Uterus (tissue), 4 donors: ENCODE measurements around the gene NRXN3. TPM values are rescaled to one million over a fixed set of nuclear protein-coding genes. Genes with fewer than 3 reads are reported as not detected.
"Not testable (repeated sequence)": the region's sequence is repeated elsewhere in the genome, so short reads cannot be mapped to it uniquely, and the experiment has no call there.

Experiments
- DNase-seq, 2 donors: peaks; one replicate each; pipeline ENCODE4 v3.0.0-alpha.2; 2019 to 2020
- H3K27ac ChIP-seq, 2 donors: fragments of 200-600 bp; sonication (generic); 1 replicate in 1 of 2; 2 replicates in 1 of 2; pipeline ENCODE4 v1.5.1; 2016 to 2018
- H3K27me3 ChIP-seq, 2 donors: fragments of 200-600 bp; sonication (generic); one replicate each; pipeline ENCODE4 v1.5.1; 2018 to 2019; ENCODE audit warnings: control low read depth in 1 of 2
- H3K36me3 ChIP-seq, 2 donors: fragments of 200-600 bp; sonication (generic); one replicate each; pipeline ENCODE4 v1.5.1; 2019; ENCODE audit warnings: control low read depth in 1 of 2
- H3K4me1 ChIP-seq, 2 donors: fragments of 200-600 bp; sonication (generic); one replicate each; pipeline ENCODE4 v1.5.1; 2018 to 2019; ENCODE audit warnings: control low read depth in 1 of 2
- H3K4me3 ChIP-seq, 2 donors: fragments of 200-600 bp; sonication (generic); 1 replicate in 1 of 2; 2 replicates in 1 of 2; pipeline ENCODE4 v1.5.1; 2018 to 2019; ENCODE audit warnings: mild to moderate bottlenecking in 1 of 2
- H3K9me3 ChIP-seq, 2 donors: fragments of 200-600 bp; sonication (generic); one replicate each; pipeline ENCODE4 v1.5.1; 2019; ENCODE audit warnings: control low read depth in 1 of 2
- CTCF ChIP-seq, 4 experiments: fragments of 200-600 bp in 2 of 4; fragments of 450-650 bp in 2 of 4; sonication (generic) in 2 of 4; IDR thresholded peaks; one replicate each; pipeline ENCODE4 v1.5.1; 2016 to 2019; ENCODE audit warnings: antibody characterized with exemption in 4 of 4, mild to moderate bottlenecking in 2 of 4, moderate library complexity in 1 of 4
- POLR2A ChIP-seq, 2 donors: fragments of 450-650 bp; IDR thresholded peaks; one replicate each; pipeline ENCODE4 v1.6.1; 2016; ENCODE audit warnings: antibody characterized with exemption in 2 of 2, mild to moderate bottlenecking in 1 of 2, moderate library complexity in 1 of 2
- intact Hi-C: fragments of 100-400 bp; cut with DNase I; formaldehyde crosslinking; loops from one replicate; pipeline ENCODE4 v1.15.1; 2023; ENCODE audit warnings: low total_unique reads
- total RNA-seq, 4 donors: library from RNA; depleted of rRNA in 3 of 4; stranded (reverse); fragments of >200 nt in 3 of 4; gene quantifications; one replicate each; pipeline versions ENCODE4 v1.1.0 to v1.2.4, GENCODE V29; 2014 to 2023
- donor health status: DM: yes; HTN: yes; CAD: no.

NRXN3 gene
- total RNA-seq, 4 donors from 2014 or later, result 2.9 to 17.0 (median 4.4) TPM

- Histone ChIP-seq H3K27ac (no peak overlapping the region), H3K4me3 (no peak overlapping the region), H3K9me3 (no peaks in the 10 kb centered on the region), H3K27me3 (no peaks in the 10 kb centered on the region), H3K4me1 (no peaks in the 10 kb centered on the region), H3K36me3 (no peaks in the 10 kb centered on the region)
- intact Hi-C loops, result no loop called here
- TF ChIP-seq CTCF (IDR thresholded peaks at IDR 0.05), result no peak
- TF ChIP-seq POLR2A (IDR thresholded peaks at IDR 0.05), result no peak
- no peak for DNase-seq
Measured at GRCh38 chr14:78534141-78534540, 364.0 kb downstream of the NRXN3 start.

- Histone ChIP-seq H3K4me3 (no peak overlapping the region), H3K36me3 (no peaks in the 10 kb centered on the region), H3K9me3 (no peaks in the 10 kb centered on the region), H3K4me1 (no peaks in the 10 kb centered on the region), H3K27me3 (no peaks in the 10 kb centered on the region), H3K27ac (no peak overlapping the region)
- TF ChIP-seq POLR2A (IDR thresholded peaks at IDR 0.05) (no peak), CTCF (IDR thresholded peaks at IDR 0.05) (no peak)
- DNase-seq, result no peak
- intact Hi-C loops, result no loop called here
Measured at GRCh38 chr14:78535041-78535440, 364.9 kb downstream of the NRXN3 start.

GRCh38 chr14:78541788-78542187, 371.6 kb downstream of the NRXN3 start:
- H3K4me1 ChIP-seq, intact Hi-C loops, H3K36me3 ChIP-seq, DNase-seq, H3K27me3 ChIP-seq, H3K9me3 ChIP-seq, H3K4me3 ChIP-seq, H3K27ac ChIP-seq: not testable (repeated sequence)

GRCh38 chr14:78543433-78543832, 373.3 kb downstream of the NRXN3 start:
- Histone ChIP-seq H3K27me3 (no peaks in the 10 kb centered on the region), H3K4me1 (no peaks in the 10 kb centered on the region), H3K9me3 (no peaks in the 10 kb centered on the region), H3K4me3 (no peak overlapping the region), H3K27ac (no peak overlapping the region), H3K36me3 (no peaks in the 10 kb centered on the region)
- DNase-seq, result no peak
- TF ChIP-seq POLR2A (IDR thresholded peaks at IDR 0.05) (no peak), CTCF (IDR thresholded peaks at IDR 0.05) (no peak)
- intact Hi-C loops, result no loop called here

GRCh38 chr14:78561074-78561473, 390.9 kb downstream of the NRXN3 start:
- no peaks in the 10 kb centered on the region for H3K27me3 ChIP-seq
- H3K36me3 ChIP-seq, result no peaks in the 10 kb centered on the region
- no peak overlapping the region for H3K4me3 ChIP-seq
- no peak overlapping the region for H3K27ac ChIP-seq
- intact Hi-C loops, result no loop called here
- TF ChIP-seq POLR2A (IDR thresholded peaks at IDR 0.05) (no peak), CTCF (IDR thresholded peaks at IDR 0.05) (no peak)
- no peaks in the 10 kb centered on the region for H3K9me3 ChIP-seq
- H3K4me1 ChIP-seq, result no peaks in the 10 kb centered on the region
- no peak for DNase-seq
